Upper lobe of left lung (tissue), 4 donors: ENCODE results near the gene PBRM1.

Experiments
- EP300 ChIP-seq, 4 donors: sonication (generic); formaldehyde crosslinking; IDR thresholded peaks; one replicate each; pipeline ENCODE4 v1.5.1; 2017; ENCODE audit warnings: antibody characterized with exemption in 4 of 4, control low read depth in 2 of 4
- TF ChIP-seq, protein P1 (sequence below), 6 experiments: fragments of 450-650 bp in 4 of 6; fragments of 200-600 bp in 2 of 6; sonication (generic) in 2 of 6; IDR thresholded peaks; one replicate each; pipeline ENCODE4 v1.5.1; 2016 to 2019; ENCODE audit warnings: antibody characterized with exemption in 6 of 6

DNA sequence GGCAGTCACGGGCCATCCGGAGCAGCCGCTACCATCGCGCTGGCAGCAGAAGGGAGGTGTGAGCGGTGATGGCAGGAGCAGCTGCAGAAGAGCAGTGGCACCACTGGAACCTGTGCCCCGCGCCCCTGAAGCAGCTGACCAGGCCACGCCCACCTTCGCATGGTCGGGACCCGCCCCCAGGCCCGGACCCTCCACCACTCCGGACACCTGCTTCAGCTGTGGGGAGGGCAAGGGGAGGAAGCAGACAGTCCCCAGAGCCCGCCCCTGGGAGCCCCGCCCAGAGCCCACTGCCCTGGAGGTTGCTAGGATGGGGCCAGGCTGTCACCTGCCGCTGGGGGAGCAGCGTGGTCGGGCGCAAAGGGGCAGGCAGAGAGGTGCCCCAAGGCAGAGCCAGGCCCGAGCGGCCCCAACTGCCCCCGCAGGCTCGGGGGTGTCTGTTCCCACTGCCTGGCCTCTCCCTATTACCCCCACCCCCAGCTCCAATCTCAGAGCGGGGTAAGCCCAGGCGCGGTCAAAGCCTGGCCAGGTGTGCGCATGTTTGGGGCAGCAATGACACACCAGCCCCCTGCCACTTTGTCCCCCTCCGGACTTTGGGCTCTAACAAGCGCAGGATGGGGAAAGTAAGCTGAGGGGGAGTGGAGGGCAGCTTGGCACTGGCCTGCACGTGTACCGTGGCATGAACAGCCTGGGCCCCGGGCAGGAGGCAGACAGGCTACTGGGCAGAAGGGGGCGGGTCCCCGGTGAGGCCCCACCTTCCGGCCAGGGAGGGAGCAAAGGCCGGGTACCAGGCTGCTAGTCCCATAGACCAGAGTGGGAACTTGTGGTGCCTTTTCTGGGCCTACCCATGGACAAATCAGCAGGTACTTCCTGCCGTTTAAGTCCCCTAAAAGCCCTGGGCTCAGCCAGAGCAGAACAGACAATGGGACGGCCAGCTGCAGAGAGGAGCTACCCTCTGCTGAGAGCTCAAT lies 28.9 kb upstream of the PBRM1 start:
- TF ChIP-seq EP300 (IDR thresholded peaks at IDR 0.05): no peak
- TF ChIP-seq, protein P1, sequence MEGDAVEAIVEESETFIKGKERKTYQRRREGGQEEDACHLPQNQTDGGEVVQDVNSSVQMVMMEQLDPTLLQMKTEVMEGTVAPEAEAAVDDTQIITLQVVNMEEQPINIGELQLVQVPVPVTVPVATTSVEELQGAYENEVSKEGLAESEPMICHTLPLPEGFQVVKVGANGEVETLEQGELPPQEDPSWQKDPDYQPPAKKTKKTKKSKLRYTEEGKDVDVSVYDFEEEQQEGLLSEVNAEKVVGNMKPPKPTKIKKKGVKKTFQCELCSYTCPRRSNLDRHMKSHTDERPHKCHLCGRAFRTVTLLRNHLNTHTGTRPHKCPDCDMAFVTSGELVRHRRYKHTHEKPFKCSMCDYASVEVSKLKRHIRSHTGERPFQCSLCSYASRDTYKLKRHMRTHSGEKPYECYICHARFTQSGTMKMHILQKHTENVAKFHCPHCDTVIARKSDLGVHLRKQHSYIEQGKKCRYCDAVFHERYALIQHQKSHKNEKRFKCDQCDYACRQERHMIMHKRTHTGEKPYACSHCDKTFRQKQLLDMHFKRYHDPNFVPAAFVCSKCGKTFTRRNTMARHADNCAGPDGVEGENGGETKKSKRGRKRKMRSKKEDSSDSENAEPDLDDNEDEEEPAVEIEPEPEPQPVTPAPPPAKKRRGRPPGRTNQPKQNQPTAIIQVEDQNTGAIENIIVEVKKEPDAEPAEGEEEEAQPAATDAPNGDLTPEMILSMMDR (IDR thresholded peaks at IDR 0.05): no peak
